ENCODE data around the gene PNKP.

GRCh38 chr19:49879243-49879963, 12.0 kb upstream of the PNKP start:
- TF ChIP-seq, protein P1, sequence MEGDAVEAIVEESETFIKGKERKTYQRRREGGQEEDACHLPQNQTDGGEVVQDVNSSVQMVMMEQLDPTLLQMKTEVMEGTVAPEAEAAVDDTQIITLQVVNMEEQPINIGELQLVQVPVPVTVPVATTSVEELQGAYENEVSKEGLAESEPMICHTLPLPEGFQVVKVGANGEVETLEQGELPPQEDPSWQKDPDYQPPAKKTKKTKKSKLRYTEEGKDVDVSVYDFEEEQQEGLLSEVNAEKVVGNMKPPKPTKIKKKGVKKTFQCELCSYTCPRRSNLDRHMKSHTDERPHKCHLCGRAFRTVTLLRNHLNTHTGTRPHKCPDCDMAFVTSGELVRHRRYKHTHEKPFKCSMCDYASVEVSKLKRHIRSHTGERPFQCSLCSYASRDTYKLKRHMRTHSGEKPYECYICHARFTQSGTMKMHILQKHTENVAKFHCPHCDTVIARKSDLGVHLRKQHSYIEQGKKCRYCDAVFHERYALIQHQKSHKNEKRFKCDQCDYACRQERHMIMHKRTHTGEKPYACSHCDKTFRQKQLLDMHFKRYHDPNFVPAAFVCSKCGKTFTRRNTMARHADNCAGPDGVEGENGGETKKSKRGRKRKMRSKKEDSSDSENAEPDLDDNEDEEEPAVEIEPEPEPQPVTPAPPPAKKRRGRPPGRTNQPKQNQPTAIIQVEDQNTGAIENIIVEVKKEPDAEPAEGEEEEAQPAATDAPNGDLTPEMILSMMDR (conservative IDR thresholded peaks at IDR 0.05; ENCODE audit: low read depth, low read length): no peak
- TF ChIP-seq EZH2 (IDR thresholded peaks at IDR 0.05; ENCODE audit: borderline replicate concordance, low read depth, low read length, poor library complexity, severe bottlenecking): no peak
